M059J (cell line): Measurements from ENCODE around the gene SH3GL2. TPM values are rescaled to one million over a fixed set of nuclear protein-coding genes. Genes with fewer than 3 reads are reported as not detected.

Experiments used
- DNase-seq: peaks from one replicate; pipeline ENCODE4 v3.0.0-alpha.2; 2012; ENCODE audit warnings: low read depth
- total RNA-seq: library from RNA; depleted of rRNA; stranded (reverse); fragments of >200 nt; shearing (Covaris generic); gene quantifications from 2 replicates; pipeline ENCODE4 v1.2.3, GENCODE V29; 2014

SH3GL2 gene
- total RNA-seq, 1 experiment from 2014 or later: 11.2 TPM

DNA sequence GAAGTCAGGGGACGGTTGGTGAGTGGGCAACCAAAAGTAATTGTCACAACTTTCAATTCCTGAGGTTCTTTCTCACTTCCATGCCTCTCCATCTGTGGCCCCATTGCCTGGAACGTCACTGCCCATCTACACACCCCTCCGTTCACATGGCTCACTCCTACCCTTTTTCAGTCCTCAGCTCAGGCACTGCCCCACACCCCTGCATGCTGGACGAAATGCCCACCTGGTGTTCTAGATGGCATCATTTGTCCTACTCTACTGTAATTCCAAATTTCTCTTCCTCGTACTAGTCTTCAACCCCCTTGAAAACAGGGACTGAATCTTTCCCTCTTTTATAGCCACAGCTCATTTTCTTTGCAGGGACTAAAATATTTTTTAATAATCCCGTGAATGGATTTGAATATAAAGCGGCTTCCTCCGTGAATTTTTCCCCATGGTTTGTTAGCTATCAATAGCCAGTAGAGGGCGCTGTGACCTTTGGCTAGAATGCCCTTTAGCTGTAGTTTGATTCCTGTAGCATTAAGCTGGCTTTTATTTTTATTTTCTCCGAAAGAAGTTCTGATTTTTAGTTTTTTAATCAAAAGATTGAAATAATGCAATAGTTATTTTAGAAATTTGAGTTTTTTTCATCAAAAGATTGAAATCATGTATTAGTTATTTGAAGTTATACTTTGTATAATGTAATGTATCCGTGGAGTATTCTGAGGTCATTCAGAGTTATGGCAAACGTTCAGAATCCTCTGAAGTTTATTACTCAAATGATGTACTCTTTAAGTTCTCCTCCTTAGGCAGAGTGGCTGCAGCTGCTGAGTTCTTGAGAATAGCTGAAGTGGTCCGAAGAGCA is 232.1 kb downstream of the SH3GL2 start:
- DNase-seq: peak; percentile 61

DNA sequence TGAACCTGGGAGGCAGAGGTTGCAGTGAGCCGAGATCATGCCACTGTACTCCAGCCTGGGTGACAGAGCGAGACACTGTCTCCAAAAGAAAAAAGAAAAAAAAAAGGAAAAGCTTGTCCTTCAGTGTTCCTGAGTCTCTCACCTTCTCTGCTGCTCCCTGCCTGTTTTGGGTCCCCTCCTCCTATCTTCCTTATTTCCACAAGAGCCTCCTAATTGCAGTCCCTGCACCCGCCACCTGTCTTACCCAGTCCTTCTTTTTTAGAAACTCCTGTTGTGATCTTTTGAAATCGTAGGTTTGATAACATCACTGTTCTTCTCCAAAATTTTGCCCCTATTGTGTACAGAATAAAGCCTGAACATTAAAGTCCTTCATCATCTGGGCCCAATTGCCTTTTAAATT is 234.9 kb downstream of the SH3GL2 start:
- DNase-seq: no peak

DNA sequence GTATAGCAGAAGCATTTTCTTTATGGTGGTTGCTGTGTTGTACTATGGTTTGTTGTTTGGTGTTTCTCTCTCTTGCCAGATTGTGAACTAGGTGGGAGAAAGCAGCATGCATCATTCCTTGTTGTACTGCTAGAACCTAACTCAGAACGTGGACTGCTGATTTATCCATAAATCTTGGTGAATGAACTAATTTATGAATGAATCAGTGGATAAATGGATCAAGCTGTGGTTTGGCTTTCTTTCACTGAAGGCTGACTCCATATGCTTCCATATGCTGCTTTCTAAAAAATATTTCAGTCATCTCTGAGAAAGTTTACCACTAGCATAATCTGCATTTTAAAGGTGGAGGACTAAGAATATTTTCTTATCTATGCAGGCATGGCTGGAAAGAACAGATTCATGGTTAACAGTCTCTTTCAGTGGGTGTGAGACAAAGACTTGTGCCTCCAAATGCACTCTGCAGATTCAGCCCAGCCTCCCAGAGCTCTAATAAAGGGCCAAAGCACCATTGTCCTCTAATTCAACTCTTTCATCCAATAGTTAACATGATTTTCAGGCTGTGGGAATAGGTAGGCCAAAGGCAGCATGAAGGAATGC is 237.7 kb downstream of the SH3GL2 start:
- DNase-seq: no peak

DNA sequence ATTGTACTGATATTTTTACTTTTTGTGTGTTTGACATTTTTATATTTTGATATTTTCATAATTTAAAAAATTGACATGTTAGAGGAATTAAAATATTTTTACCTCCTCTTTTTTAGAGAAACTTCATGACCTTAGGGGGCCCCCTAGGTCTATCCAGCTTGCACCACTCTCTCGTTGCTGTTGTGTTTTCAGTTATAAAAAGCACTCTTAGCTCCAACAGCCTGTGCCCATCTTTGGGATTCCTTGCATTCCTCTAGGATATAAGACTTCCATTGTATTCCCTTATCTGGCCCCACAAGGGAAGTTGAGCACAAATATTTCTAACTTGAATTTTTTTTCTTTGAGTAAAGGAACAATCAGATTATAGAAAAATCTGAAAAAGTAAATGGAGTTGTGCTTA is 245.3 kb downstream of the SH3GL2 start:
- no peak for DNase-seq

DNA sequence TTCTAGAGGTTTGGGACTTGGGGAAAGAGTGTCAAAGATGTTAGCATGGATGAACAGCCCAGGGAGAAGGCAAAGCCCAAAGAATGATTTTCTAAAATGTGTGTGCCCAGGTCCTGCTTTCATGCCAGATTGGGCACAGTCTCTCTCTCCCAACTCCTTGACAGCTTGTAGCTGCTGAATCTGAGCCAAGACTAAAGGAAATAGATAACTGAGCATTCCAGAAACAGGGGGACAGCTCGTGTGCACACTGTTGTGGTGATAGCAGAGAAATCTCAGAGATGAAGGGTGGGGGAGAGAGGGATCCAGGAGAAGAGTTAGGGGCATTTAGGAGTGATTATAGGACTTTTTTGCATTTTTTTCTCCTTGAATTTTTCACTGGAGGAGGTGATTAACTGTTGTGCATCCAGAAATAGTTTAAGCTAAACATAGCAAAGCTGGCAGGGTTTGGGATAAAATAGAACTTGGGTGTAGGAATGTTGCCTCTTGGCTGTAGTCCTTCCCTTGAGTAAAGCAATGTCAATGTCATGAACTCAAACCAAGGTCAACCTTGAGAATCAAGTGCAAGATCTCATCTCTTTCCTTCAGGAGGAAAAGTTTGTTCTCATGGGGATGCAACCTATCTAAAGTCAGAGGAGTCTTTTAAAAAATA is 245.9 kb downstream of the SH3GL2 start:
- DNase-seq: no peak

DNA sequence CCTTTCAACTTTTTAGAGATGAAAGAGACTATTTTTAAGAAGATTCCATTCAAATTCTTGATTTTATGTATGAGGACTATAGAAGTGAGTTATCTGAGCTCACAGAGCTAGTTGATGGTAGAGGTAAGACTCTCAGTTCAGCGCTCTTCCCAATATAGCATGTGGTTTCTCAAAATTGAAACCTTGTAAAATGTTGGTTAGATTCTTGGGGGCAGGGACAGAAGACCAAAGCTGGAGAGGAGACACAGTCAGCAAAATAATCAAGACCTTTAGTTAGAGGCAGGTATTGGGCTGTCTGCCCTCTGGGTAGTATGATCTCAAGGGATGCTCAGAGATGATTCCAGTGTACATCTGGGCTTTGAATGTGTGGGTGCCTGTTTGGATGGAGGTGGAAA is 246.4 kb downstream of the SH3GL2 start:
- no peak for DNase-seq

DNA sequence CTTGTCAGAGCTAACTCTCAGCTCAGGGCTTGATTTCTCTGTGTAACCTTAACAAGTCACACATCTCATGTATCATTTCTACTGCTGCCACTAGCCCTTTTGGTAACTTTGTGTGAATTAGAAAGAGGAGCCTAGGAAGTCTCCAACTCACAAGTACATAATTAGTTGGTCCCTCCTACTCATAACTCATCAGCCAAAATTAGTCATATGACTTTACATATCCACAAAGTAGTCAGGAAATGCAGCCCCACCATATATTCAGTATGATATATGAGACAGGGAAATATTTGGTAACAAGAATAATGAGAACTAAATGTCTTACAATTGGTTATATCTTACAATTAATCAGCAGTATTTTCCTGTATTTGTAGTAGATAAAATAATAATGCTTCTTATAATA is 250.2 kb downstream of the SH3GL2 start:
- DNase-seq: no peak

DNA sequence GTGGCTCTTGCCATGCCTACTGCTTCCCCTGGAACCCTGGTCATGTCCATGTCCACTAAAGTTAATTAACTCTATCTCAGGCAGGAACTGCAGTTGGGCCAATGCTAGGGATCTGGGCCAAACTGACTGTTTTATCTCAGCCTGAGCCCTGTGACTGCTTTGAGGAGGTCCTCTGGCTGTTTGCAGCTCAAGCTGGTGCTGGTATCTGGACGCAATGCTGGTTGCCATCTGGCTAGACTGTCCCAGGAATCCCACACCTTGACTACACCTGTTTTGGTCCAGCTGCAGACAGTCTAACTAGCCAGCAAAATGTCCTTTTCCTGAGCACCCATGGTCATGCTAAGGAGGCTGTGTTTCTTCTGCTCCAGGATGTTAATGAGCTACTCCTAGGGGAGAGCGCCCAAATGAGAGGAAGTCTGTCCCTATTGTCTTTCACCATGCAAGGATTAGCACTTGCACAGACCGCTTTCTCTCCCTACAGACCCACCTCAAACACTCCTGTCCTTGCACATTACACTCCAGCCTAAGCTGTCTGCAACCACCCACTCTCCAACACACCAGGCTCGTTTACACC is 251.0 kb downstream of the SH3GL2 start:
- no peak for DNase-seq

DNA sequence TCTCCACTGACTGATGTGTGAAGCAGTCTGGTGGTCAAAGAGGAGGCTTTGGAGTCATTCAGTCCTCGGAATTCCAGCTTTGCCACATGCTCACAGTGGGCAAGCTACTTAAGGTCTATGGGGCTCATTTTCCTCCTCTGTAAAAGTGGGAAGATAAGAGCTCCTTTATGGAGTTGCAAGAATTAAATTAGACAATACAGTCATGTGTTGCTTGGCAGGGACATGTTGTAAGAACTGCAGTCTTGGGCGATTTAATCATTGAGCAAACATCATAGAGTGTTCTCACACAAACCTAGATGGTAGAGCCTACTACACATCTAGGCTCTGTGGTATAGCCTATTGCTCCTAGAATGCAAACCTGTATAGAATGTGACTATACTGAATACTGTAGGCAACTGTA is 253.9 kb downstream of the SH3GL2 start:
- DNase-seq: no peak

DNA sequence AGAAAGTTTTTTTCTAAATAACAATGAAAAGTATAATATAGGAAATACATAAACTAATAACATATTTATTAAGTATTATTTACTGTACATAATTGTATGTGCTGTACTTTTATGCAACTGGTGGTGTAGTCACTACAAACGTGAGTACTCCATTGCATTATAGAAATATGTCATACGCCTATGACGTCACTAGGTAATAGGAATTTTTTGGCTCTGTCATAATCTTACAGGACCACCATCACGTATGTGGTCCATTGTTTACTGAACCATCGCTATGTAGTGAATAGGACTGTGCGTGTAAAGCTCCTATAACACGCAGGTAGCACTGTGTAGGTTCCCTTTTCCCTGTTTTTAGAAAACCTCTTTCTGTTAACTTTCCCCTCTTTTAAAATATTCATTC is 255.0 kb downstream of the SH3GL2 start:
- no peak for DNase-seq

DNA sequence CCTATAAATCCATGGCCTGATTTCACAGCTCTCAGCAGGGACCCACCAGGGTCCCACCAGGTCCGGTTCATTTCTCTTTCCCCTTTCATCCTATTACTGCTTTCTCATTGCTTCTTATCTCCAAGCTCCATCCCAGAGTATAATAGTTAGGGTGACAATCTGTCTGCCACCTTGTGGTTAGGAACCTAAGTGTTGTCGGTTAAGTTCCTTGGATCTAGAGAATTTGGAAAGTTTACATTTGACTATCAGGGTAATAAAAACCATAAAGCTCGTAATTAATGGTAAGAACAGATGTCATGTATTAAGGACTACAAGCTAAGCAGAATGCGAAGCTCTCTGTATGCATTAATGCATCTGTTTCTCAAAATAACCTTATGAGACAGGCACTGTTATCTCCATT is 259.1 kb downstream of the SH3GL2 start:
- peak; percentile 21 for DNase-seq

DNA sequence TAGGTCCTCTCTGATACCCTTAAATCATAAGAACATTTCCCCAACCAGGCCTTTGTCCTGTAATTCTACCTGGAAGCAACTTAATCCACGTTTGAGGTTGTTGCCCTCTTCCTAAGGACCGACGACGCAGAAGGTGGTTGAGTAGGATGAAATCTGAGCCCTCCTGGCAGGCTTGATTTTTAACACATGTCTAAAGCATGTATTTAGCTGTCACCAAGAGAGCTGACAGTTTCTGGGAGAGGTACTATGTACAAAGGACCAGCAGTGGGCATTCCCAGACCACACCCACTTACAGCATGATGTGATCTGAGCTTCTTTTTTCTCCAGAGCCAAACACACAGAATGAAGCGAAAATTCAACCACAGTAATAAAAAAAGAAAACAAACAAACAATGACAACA is 260.9 kb downstream of the SH3GL2 start:
- DNase-seq: no peak

DNA sequence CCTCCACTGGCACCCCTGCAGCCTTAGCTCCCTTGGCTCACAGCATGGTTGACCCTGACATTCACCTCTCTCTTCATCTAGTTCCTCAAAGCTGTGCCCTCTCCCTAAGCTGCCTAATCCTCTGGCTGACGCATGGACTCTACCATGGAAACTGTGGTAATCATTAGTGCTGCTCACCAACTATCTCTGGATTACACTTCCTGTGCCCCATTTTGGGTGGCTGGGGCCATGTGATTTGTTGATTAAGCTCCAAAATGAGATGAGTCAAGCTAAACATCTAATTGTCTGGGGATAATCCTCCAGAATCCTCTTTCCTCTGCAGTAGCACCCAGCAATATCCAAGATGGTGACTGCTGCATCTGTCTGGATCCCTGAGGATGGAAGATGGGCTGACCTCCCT is 264.4 kb downstream of the SH3GL2 start:
- DNase-seq: no peak
